HEK293 (cell line): ENCODE data around the gene NLGN2.
A peak's percentile ranks its signal among the peaks of the same experiment; 100 is the strongest.

Source experiments
- BCL11A ChIP-seq: fragments of 450-650 bp; formaldehyde crosslinking; IDR thresholded peaks from 2 replicates; pipeline ENCODE4 v1.5.1; 2016; ENCODE audit warnings: low read depth, missing biosample characterization, missing genetic modification characterization
- GLIS1 ChIP-seq: fragments of 450-650 bp; formaldehyde crosslinking; IDR thresholded peaks from 2 replicates; pipeline ENCODE4 v1.5.1; 2016; ENCODE audit warnings: missing biosample characterization, missing genetic modification characterization
- REST ChIP-seq: fragments of 450-650 bp; formaldehyde crosslinking; IDR thresholded peaks from 2 replicates; pipeline ENCODE4 v1.5.1; 2016; ENCODE audit warnings: missing biosample characterization, missing genetic modification characterization
- SETDB1 ChIP-seq: IDR thresholded peaks from one replicate; pipeline ENCODE4 v1.6.1; 2017; ENCODE audit warnings: mild to moderate bottlenecking, low read length, moderate library complexity, mixed read lengths; ENCODE audit not compliant: insufficient read length
- SP3 ChIP-seq: fragments of 450-650 bp; formaldehyde crosslinking; IDR thresholded peaks from 2 replicates; pipeline ENCODE4 v1.5.1; 2016; ENCODE audit warnings: missing biosample characterization, missing genetic modification characterization
- TCF7L2 ChIP-seq: IDR thresholded peaks from 2 replicates; pipeline ENCODE4 v1.6.1; 2011; ENCODE audit warnings: low read depth, mild to moderate bottlenecking, inconsistent platforms, low read length, moderate library complexity, borderline replicate concordance
- ZBTB20 ChIP-seq: fragments of 450-650 bp; formaldehyde crosslinking; IDR thresholded peaks from 2 replicates; pipeline ENCODE4 v1.5.1; 2016; ENCODE audit warnings: missing biosample characterization, missing genetic modification characterization
- ZBTB44 ChIP-seq: fragments of 450-650 bp; IDR thresholded peaks from 2 replicates; pipeline ENCODE4 v1.5.1; 2018; ENCODE audit warnings: missing biosample characterization, mild to moderate bottlenecking, missing genetic modification characterization
- ZBTB48 ChIP-seq: fragments of 450-650 bp; formaldehyde crosslinking; IDR thresholded peaks from 2 replicates; pipeline ENCODE4 v1.5.1; 2016; ENCODE audit warnings: missing biosample characterization, missing genetic modification characterization
- ZBTB49 ChIP-seq: fragments of 450-650 bp; formaldehyde crosslinking; IDR thresholded peaks from 2 replicates; pipeline ENCODE4 v1.5.1; 2016; ENCODE audit warnings: missing biosample characterization, missing genetic modification characterization, low read depth
- ZBTB6 ChIP-seq: fragments of 450-650 bp; formaldehyde crosslinking; IDR thresholded peaks from 2 replicates; pipeline ENCODE4 v1.5.1; 2017; ENCODE audit warnings: missing biosample characterization, missing genetic modification characterization
- ZBTB7A ChIP-seq: fragments of 450-650 bp; formaldehyde crosslinking; IDR thresholded peaks from 2 replicates; pipeline ENCODE4 v1.5.1; 2016; ENCODE audit warnings: low read depth, missing biosample characterization, missing genetic modification characterization
- ZFP69B ChIP-seq: fragments of 450-650 bp; formaldehyde crosslinking; IDR thresholded peaks from 2 replicates; pipeline ENCODE4 v1.5.1; 2016; ENCODE audit warnings: missing biosample characterization, missing genetic modification characterization
- ZIC2 ChIP-seq: fragments of 450-650 bp; formaldehyde crosslinking; IDR thresholded peaks from 2 replicates; pipeline ENCODE4 v1.5.1; 2016; ENCODE audit warnings: missing biosample characterization, missing genetic modification characterization
- ZNF114 ChIP-seq: fragments of 450-650 bp; formaldehyde crosslinking; IDR thresholded peaks from 2 replicates; pipeline ENCODE4 v1.5.0; 2017; ENCODE audit warnings: missing biosample characterization, missing genetic modification characterization
- ZNF138 ChIP-seq: fragments of 450-650 bp; formaldehyde crosslinking; IDR thresholded peaks from 2 replicates; pipeline ENCODE4 v1.5.1; 2016; ENCODE audit warnings: missing biosample characterization, missing genetic modification characterization, borderline replicate concordance
- ZNF140 ChIP-seq: fragments of 450-650 bp; formaldehyde crosslinking; IDR thresholded peaks from 2 replicates; pipeline ENCODE4 v1.5.1; 2016; ENCODE audit warnings: missing biosample characterization, missing genetic modification characterization
- ZNF146 ChIP-seq: fragments of 450-650 bp; formaldehyde crosslinking; IDR thresholded peaks from 2 replicates; pipeline ENCODE4 v1.5.1; 2016; ENCODE audit warnings: missing biosample characterization, missing genetic modification characterization
- ZNF274 ChIP-seq, 2 experiments: fragments of 200-500 bp in 1 of 2; fragments of 450-650 bp in 1 of 2; sonication (Bioruptor generic) in 1 of 2; formaldehyde crosslinking in 1 of 2; IDR thresholded peaks; 2 replicates each; pipeline versions ENCODE4 v1.5.1 to v1.6.1; 2014 to 2016; ENCODE audit warnings: borderline replicate concordance in 1 of 2, inconsistent platforms in 1 of 2, low read length in 1 of 2, missing biosample characterization in 1 of 2, missing genetic modification characterization in 1 of 2
- ZNF449 ChIP-seq: fragments of 450-650 bp; formaldehyde crosslinking; IDR thresholded peaks from 2 replicates; pipeline ENCODE4 v1.5.1; 2017; ENCODE audit warnings: missing biosample characterization, mild to moderate bottlenecking, missing genetic modification characterization, moderate library complexity
- ZNF48 ChIP-seq: fragments of 450-650 bp; formaldehyde crosslinking; IDR thresholded peaks from 2 replicates; pipeline ENCODE4 v1.5.1; 2016; ENCODE audit warnings: missing biosample characterization, missing genetic modification characterization
- ZNF548 ChIP-seq: fragments of 450-650 bp; formaldehyde crosslinking; IDR thresholded peaks from 2 replicates; pipeline ENCODE4 v1.5.1; 2016; ENCODE audit warnings: missing biosample characterization, missing genetic modification characterization
- ZNF621 ChIP-seq: fragments of 450-650 bp; formaldehyde crosslinking; IDR thresholded peaks from 2 replicates; pipeline ENCODE4 v1.5.1; 2017; ENCODE audit warnings: missing biosample characterization, missing genetic modification characterization
- ZNF629 ChIP-seq: fragments of 450-650 bp; formaldehyde crosslinking; IDR thresholded peaks from 2 replicates; pipeline ENCODE4 v1.5.1; 2017; ENCODE audit warnings: missing biosample characterization, missing genetic modification characterization
- ZNF660 ChIP-seq: fragments of 450-650 bp; IDR thresholded peaks from 2 replicates; pipeline ENCODE4 v1.5.1; 2018; ENCODE audit warnings: missing biosample characterization, mild to moderate bottlenecking, missing genetic modification characterization
- ZNF670 ChIP-seq: fragments of 450-650 bp; formaldehyde crosslinking; IDR thresholded peaks from 2 replicates; pipeline ENCODE4 v1.5.1; 2016; ENCODE audit warnings: missing biosample characterization, missing genetic modification characterization, low read depth
- ZNF777 ChIP-seq: fragments of 450-650 bp; formaldehyde crosslinking; IDR thresholded peaks from 2 replicates; pipeline ENCODE4 v1.5.1; 2017; ENCODE audit warnings: missing biosample characterization, missing genetic modification characterization, borderline replicate concordance
- ZNF791 ChIP-seq: fragments of 450-650 bp; formaldehyde crosslinking; IDR thresholded peaks from 2 replicates; pipeline ENCODE4 v1.5.1; 2016; ENCODE audit warnings: missing biosample characterization, missing genetic modification characterization
- ZSCAN30 ChIP-seq: fragments of 450-650 bp; IDR thresholded peaks from 2 replicates; pipeline ENCODE4 v1.5.1; 2018; ENCODE audit warnings: missing biosample characterization, mild to moderate bottlenecking, missing genetic modification characterization, moderate library complexity
- ZXDB ChIP-seq: fragments of 450-650 bp; formaldehyde crosslinking; IDR thresholded peaks from 2 replicates; pipeline ENCODE4 v1.5.1; 2016; ENCODE audit warnings: missing biosample characterization, missing genetic modification characterization

The NLGN2 gene

GRCh38 chr17:7440113-7440833 is 32.6 kb downstream of the NLGN2 start (continued):
- TF ChIP-seq ZBTB49, result no peak
- TF ChIP-seq ZNF114, result no peak
- TF ChIP-seq BCL11A, result no peak
- TF ChIP-seq ZXDB (tag by site-specific recombination), result no peak
- TF ChIP-seq ZNF670 (tag by site-specific recombination), result no peak
- peak; percentile 77 for TF ChIP-seq ZBTB20 (tag by site-specific recombination)
- no peak for TF ChIP-seq ZNF140 (tag by site-specific recombination)
- no peak; the same call in 1 of the 2 replicates for TF ChIP-seq ZFP69B (tag by site-specific recombination)
- peak; percentile 70 for TF ChIP-seq ZIC2 (tag by site-specific recombination)
- no peak for TF ChIP-seq ZBTB44
- no peak for TF ChIP-seq ZNF48 (tag by site-specific recombination)
- TF ChIP-seq ZNF449, result 0 out of 2 replicates have a peak, but pooled peaks have one; percentile 23
- TF ChIP-seq ZBTB6 (tag by site-specific recombination), result no peak
- TF ChIP-seq ZBTB7A (tag by site-specific recombination), result peak; percentile 73; the same call in 1 of the 2 replicates
- peak; percentile 49; the same call in 1 of the 2 replicates for TF ChIP-seq GLIS1 (tag by site-specific recombination)
- no peak for TF ChIP-seq ZNF791
- no peak for TF ChIP-seq SETDB1
- TF ChIP-seq ZNF777 (tag by site-specific recombination), result peak; percentile 75; the same call in 1 of the 2 replicates
- TF ChIP-seq ZNF629 (tag by site-specific recombination), result peak; percentile 56
- peak; percentile 44 for TF ChIP-seq ZBTB48 (tag by site-specific recombination)
- TF ChIP-seq ZNF548 (tag by site-specific recombination), result no peak
- no peak; the same call in 1 of the 2 replicates for TF ChIP-seq SP3 (tag by site-specific recombination)
- no peak for TF ChIP-seq ZNF274 (IDR thresholded peaks at IDR 0.05; ENCODE audit: low read length)
- TF ChIP-seq ZNF274 (tag by site-specific recombination; IDR thresholded peaks at IDR 0.05; ENCODE audit: borderline replicate concordance), result no peak
- no peak for TF ChIP-seq ZNF146
- no peak for TF ChIP-seq ZNF138 (tag by site-specific recombination)
- no peak for TF ChIP-seq ZNF621 (tag by site-specific recombination)
- no peak for TF ChIP-seq ZSCAN30 (tag by site-specific recombination)
- no peak for TF ChIP-seq ZNF660 (tag by site-specific recombination)
- no peak for TF ChIP-seq REST (tag by site-specific recombination)
- TF ChIP-seq TCF7L2, result no peak
